ENCODE data around the gene RIMKLA. TPM values are rescaled to one million over a fixed set of nuclear protein-coding genes. Genes with fewer than 3 reads are reported as not detected.
A peak's percentile ranks its signal among the peaks of the same experiment; 100 is the strongest.

Gene RIMKLA
- total and polyA plus RNA-seq, 2 of the 13 experiments (the other 11 are each of a cell fraction or from before 2014, with no cell fraction given): 2.5 to 3.8 TPM

GRCh38 chr1:42380586-42381279 lies at the start of gene RIMKLA (continued):
- TF ChIP-seq ZBTB39 (CRISPR knock-in tag; IDR thresholded peaks at IDR 0.05) (no peak), DNMT3B (CRISPR knock-in tag; conservative IDR thresholded peaks at IDR 0.05) (no peak), PHF8 (CRISPR knock-in tag; IDR thresholded peaks at IDR 0.05) (peak; percentile 49), KMT2A (CRISPR knock-in tag; IDR thresholded peaks at IDR 0.05) (peak; percentile 72), ZNF275 (CRISPR knock-in tag; IDR thresholded peaks at IDR 0.05; ENCODE audit: borderline replicate concordance) (no peak), GMEB2 (CRISPR knock-in tag; IDR thresholded peaks at IDR 0.05; ENCODE audit: low read depth) (no peak), ZBTB14 (CRISPR knock-in tag; IDR thresholded peaks at IDR 0.05) (no peak), TBX2 (CRISPR knock-in tag; IDR thresholded peaks at IDR 0.05; ENCODE audit: borderline replicate concordance) (no peak; the same call in none of the 2 replicates), ZKSCAN5 (CRISPR knock-in tag; IDR thresholded peaks at IDR 0.05) (no peak), MED8 (CRISPR knock-in tag; IDR thresholded peaks at IDR 0.05; ENCODE audit: insufficient replicate concordance) (no peak), ZMYM3 (CRISPR knock-in tag; IDR thresholded peaks at IDR 0.05) (no peak), HOXA3 (CRISPR knock-in tag; IDR thresholded peaks at IDR 0.05) (no peak), TFE3 (CRISPR knock-in tag; IDR thresholded peaks at IDR 0.05) (no peak), ZNF30 (CRISPR knock-in tag; IDR thresholded peaks at IDR 0.05) (no peak), RFX3 (CRISPR knock-in tag; IDR thresholded peaks at IDR 0.05) (no peak), ZNF207 (IDR thresholded peaks at IDR 0.05; ENCODE audit: borderline replicate concordance) (no peak), PBX2 (CRISPR knock-in tag; IDR thresholded peaks at IDR 0.05) (no peak), THAP7 (CRISPR knock-in tag; IDR thresholded peaks at IDR 0.05) (no peak), NFE2L1 (CRISPR knock-in tag; IDR thresholded peaks at IDR 0.05; ENCODE audit: borderline replicate concordance) (no peak), BORCS8-MEF2B (CRISPR knock-in tag; IDR thresholded peaks at IDR 0.05) (no peak), ZBTB8A (CRISPR knock-in tag; IDR thresholded peaks at IDR 0.05; ENCODE audit: borderline replicate concordance, low read depth) (no peak)

All from HepG2 (cell line).